HG02798 (cell line): ENCODE measurements around the gene CFAP90.

Experiments used
- ATAC-seq: cut with Tn5 transposase; IDR thresholded peaks from one replicate; pipeline ENCODE4 v1.9.1; 2021; ENCODE audit warnings: mild to moderate bottlenecking; ENCODE audit not compliant: unreplicated experiment, poor library complexity

The CFAP90 gene

GRCh38 chr5:7784683-7785380 is 66.1 kb downstream of the CFAP90 start:
- no peak for ATAC-seq

- ATAC-seq, result no peak
Observed at GRCh38 chr5:7781899-7782298, 69.0 kb downstream of the CFAP90 start.
